ENCODE measurements around the gene PTOV1.

GRCh38 chr19:49863254-49863934 is 12.4 kb downstream of the PTOV1 start:
- TF ChIP-seq CTCF (IDR thresholded peaks at IDR 0.05; ENCODE audit: insufficient read depth, low read length) (no peak), POLR2AphosphoS5 (IDR thresholded peaks at IDR 0.05; ENCODE audit: low read depth) (no peak), GABPA (IDR thresholded peaks at IDR 0.05; ENCODE audit: low read depth) (no peak), SPI1 (IDR thresholded peaks at IDR 0.05; ENCODE audit: borderline replicate concordance, low read depth) (no peak), REST (IDR thresholded peaks at IDR 0.05; ENCODE audit: insufficient replicate concordance, low read depth) (no peak)
